ENCODE data around the gene ITPR2. TPM values are rescaled to one million over a fixed set of nuclear protein-coding genes. Genes with fewer than 3 reads are reported as not detected.

The ITPR2 gene
- total and polyA plus RNA-seq, 2 of the 8 experiments (the other 6 are each of a cell fraction or from before 2014, with no cell fraction given), result 4.1 to 48.3 TPM

- Histone ChIP-seq H2BK5ac (ENCODE audit: low read depth, low read length) (no peak overlapping the region), H4K5ac (ENCODE audit: insufficient read length, low read depth, low read length) (no peak overlapping the region), H2AFZ (ENCODE audit: low read length) (no peak overlapping the region), H3K18ac (ENCODE audit: extremely low read depth, low read length) (no peak overlapping the region), H2BK15ac (ENCODE audit: low read length) (no peak overlapping the region), H3K27me3 (replicated peaks in 1 of 4; ENCODE audit: control insufficient read depth in 3 of 4, extremely low read depth in 1 of 4, insufficient read depth in 3 of 4, low read length in 3 of 4) (no peaks in the 10 kb centered on the region), H3K4ac (replicated peaks; ENCODE audit: insufficient read length, low read depth, low read length) (no peak overlapping the region), H3K23me2 (ENCODE audit: low read depth, low read length) (no peaks in the 10 kb centered on the region; the same call in 1 of the 2 replicates), H3K36me3 (ENCODE audit: control insufficient read depth in 2 of 4, insufficient read depth in 4 of 4, low read length in 3 of 4) (no peaks in the 10 kb centered on the region), H3K79me1 (ENCODE audit: low read depth, low read length) (no peaks in the 10 kb centered on the region), H3K14ac (ENCODE audit: insufficient read length) (no peak overlapping the region), H3K79me2 (ENCODE audit: control insufficient read depth in 1 of 2, insufficient read depth in 2 of 2, low read length in 2 of 2) (no peaks in the 10 kb centered on the region), H3K56ac (replicated peaks; ENCODE audit: insufficient read length, low read depth, low read length) (no peak overlapping the region), H3K4me1 (replicated peaks in 1 of 4; ENCODE audit: control insufficient read depth in 3 of 4, insufficient read depth in 4 of 4, low read length in 3 of 4) (peaks cover 0 to 3% (median 0%) of the 10 kb centered on the region in 4 experiments; a peak in 1 of 7 replicates), H4K20me1 (replicated peaks in 1 of 2; ENCODE audit: control insufficient read depth in 1 of 2, insufficient read depth in 2 of 2, low read length in 2 of 2) (no peaks in the 10 kb centered on the region), H3K4me3 (ENCODE audit: extremely low read depth in 1 of 4, insufficient read depth in 2 of 4, low read depth in 3 of 4, low read length in 4 of 4) (no peak overlapping the region), H2AK5ac (ENCODE audit: low read depth, low read length) (no peak overlapping the region), H3K23ac (ENCODE audit: insufficient read length) (no peak overlapping the region), H3K9ac (replicated peaks in 1 of 4; ENCODE audit: extremely low read depth in 1 of 4, low read depth in 3 of 4, low read length in 3 of 4) (no peak overlapping the region), H4K8ac (ENCODE audit: extremely low read depth, insufficient read depth, low read length) (no peak overlapping the region), H3K27ac (ENCODE audit: low read depth, low read length) (no peak overlapping the region), H2BK12ac (ENCODE audit: low read depth, low read length) (no peak overlapping the region), H2BK120ac (replicated peaks; ENCODE audit: low read depth, low read length) (no peak overlapping the region), H3K4me2 (ENCODE audit: insufficient read depth in 1 of 2, low read depth in 2 of 2, low read length in 2 of 2) (no peak overlapping the region), H3K9me3 (ENCODE audit: insufficient read depth in 2 of 2, low read depth in 1 of 2, low read length in 1 of 2) (no peaks in the 10 kb centered on the region), H2BK20ac (ENCODE audit: low read length) (no peak overlapping the region), H4K91ac (replicated peaks; ENCODE audit: insufficient read length, low read length) (no peak overlapping the region)
- CTCF ChIA-PET (ENCODE audit: partially characterized antibody), result interaction anchor here (1.3 to 2.0 kb wide), 3 partner anchors 10 to 31 kb away, joined by 8 to 9 read pairs (median 8); no protein-coding TSS in a partner anchor
- POLR2A ChIA-PET (ENCODE audit: partially characterized antibody), result no interaction called here
- 71% methylated on average over 2 of the region's 2 CpGs; no CpG with 5 or more reads in 1 of the 2 experiments for WGBS, 2 experiments (ENCODE audit: extremely low coverage in 1 of 2, insufficient coverage in 1 of 2, insufficient read length in 1 of 2, insufficient replicate concordance in 2 of 2, low coverage in 1 of 2, low lambda C conversion rate in 2 of 2, missing lambda C conversion rate in 1 of 2)
- no peak for DNase-seq (ENCODE audit: low read depth in 1 of 2, low spot score in 2 of 2)
- FAIRE-seq, result no peak
- TF ChIP-seq CHD2 (IDR thresholded peaks at IDR 0.05; ENCODE audit: low read length) (no peak), MAX (IDR thresholded peaks at IDR 0.05) (no peak), CREB1 (IDR thresholded peaks at IDR 0.05) (no peak), KDM5A (IDR thresholded peaks at IDR 0.05; ENCODE audit: low read length) (no peak), BCL11A (IDR thresholded peaks at IDR 0.05; ENCODE audit: low read depth in 2 of 2, low read length in 2 of 2) (no peak), HDAC6 (IDR thresholded peaks at IDR 0.05; ENCODE audit: low read depth, low read length) (no peak), ATF2 (IDR thresholded peaks at IDR 0.05; ENCODE audit: low read length) (no peak), CBX8 (IDR thresholded peaks at IDR 0.05; ENCODE audit: borderline replicate concordance, low read depth, low read length) (no peak), POLR2A (IDR thresholded peaks at IDR 0.05; ENCODE audit: control extremely low read depth in 1 of 2, low read depth in 2 of 2, low read length in 2 of 2) (no peak), RXRA (IDR thresholded peaks at IDR 0.05; ENCODE audit: insufficient read depth, low read depth, low read length) (no peak), JUN (IDR thresholded peaks at IDR 0.05; ENCODE audit: low read depth, low read length) (no peak)
These were observed 21.0 kb upstream of the ITPR2 start for GRCh38 chr12:26854031-26854390.
